ENCODE results near the gene DSCAM. TPM values are rescaled to one million over a fixed set of nuclear protein-coding genes. Genes with fewer than 3 reads are reported as not detected.

Gene DSCAM
- polyA plus RNA-seq, 3 donors: not detected

- WGBS (ENCODE audit: insufficient coverage): 87% methylated on average over 5 of the region's 11 CpGs
- Histone ChIP-seq H3K4me3 (replicated peaks in 1 of 3; ENCODE audit: low read depth in 2 of 3, low read length in 3 of 3) (no peak overlapping the region), H3K9ac (ENCODE audit: insufficient read depth, low read length, poor library complexity, severe bottlenecking) (no peak overlapping the region), H3K4me1 (ENCODE audit: control insufficient read depth in 1 of 2, insufficient read depth in 2 of 2, low read length in 2 of 2) (no peaks in the 10 kb centered on the region), H4K20me1 (ENCODE audit: insufficient read depth, low read length) (no peaks in the 10 kb centered on the region), H2AFZ (ENCODE audit: insufficient read depth, low read depth, low read length, poor library complexity, severe bottlenecking) (no peak overlapping the region), H3K79me2 (ENCODE audit: insufficient read depth, low read length) (no peaks in the 10 kb centered on the region), H3K4me2 (replicated peaks; ENCODE audit: extremely low read depth, low read length, poor library complexity, severe bottlenecking) (no peak overlapping the region), H3K27me3 (ENCODE audit: control insufficient read depth in 2 of 2, insufficient read depth in 2 of 2, low read length in 2 of 2) (no peaks in the 10 kb centered on the region), H3K27ac (ENCODE audit: low read depth in 1 of 2, low read length in 2 of 2) (no peak overlapping the region), H3K36me3 (replicated peaks in 1 of 2; ENCODE audit: control insufficient read depth in 1 of 2, insufficient read depth in 2 of 2, low read length in 2 of 2) (no peaks in the 10 kb centered on the region), H3K9me3 (replicated peaks in 1 of 2; ENCODE audit: control insufficient read depth in 1 of 2, insufficient read depth in 1 of 2, low read length in 2 of 2) (no peaks in the 10 kb centered on the region)
- no peak overlapping the region for H3K4me3 Mint-ChIP-seq
- peaks cover 2% of the 10 kb centered on the region for H3K4me1 Mint-ChIP-seq
- DNase-seq: no peak
- H3K36me3 Mint-ChIP-seq: no peaks in the 10 kb centered on the region
- peaks cover 0 to 3% (median 3%) of the 10 kb centered on the region in 3 donors for H3K27me3 Mint-ChIP-seq (ENCODE audit: low read depth in 3 of 3)
- no peak overlapping the region for H3K27ac Mint-ChIP-seq
- TF ChIP-seq CTCF (IDR thresholded peaks at IDR 0.05): no peak
- peaks cover 0 to 6% (median 4%) of the 10 kb centered on the region in 7 donors for H3K9me3 Mint-ChIP-seq
- intact Hi-C loops (cut with micrococcal nuclease): no loop called here
Observed at GRCh38 chr21:40053007-40053406, 794.0 kb downstream of the DSCAM start.

- no peak for DNase-seq
- no peak for TF ChIP-seq CTCF (IDR thresholded peaks at IDR 0.05)
- no peak overlapping the region for H3K9ac ChIP-seq (ENCODE audit: insufficient read depth, low read length, poor library complexity, severe bottlenecking)
- Mint-ChIP-seq H3K4me3 (no peak overlapping the region), H3K4me1 (peaks cover 2% of the 10 kb centered on the region), H3K27me3 (ENCODE audit: low read depth in 3 of 3) (peaks cover 0 to 3% (median 3%) of the 10 kb centered on the region in 3 donors), H3K36me3 (no peaks in the 10 kb centered on the region), H3K9me3 (peaks cover 0 to 4% (median 4%) of the 10 kb centered on the region in 7 donors), H3K27ac (no peak overlapping the region)
- no peak overlapping the region for H3K27ac ChIP-seq (ENCODE audit: low read depth in 1 of 2, low read length in 2 of 2)
- H3K4me3 ChIP-seq (replicated peaks in 1 of 3; ENCODE audit: low read depth in 2 of 3, low read length in 3 of 3): no peak overlapping the region
- no peaks in the 10 kb centered on the region for H3K9me3 ChIP-seq (replicated peaks in 1 of 2; ENCODE audit: control insufficient read depth in 1 of 2, insufficient read depth in 1 of 2, low read length in 2 of 2)
- no peak overlapping the region for H2AFZ ChIP-seq (ENCODE audit: insufficient read depth, low read depth, low read length, poor library complexity, severe bottlenecking)
- no peaks in the 10 kb centered on the region for H3K79me2 ChIP-seq (ENCODE audit: insufficient read depth, low read length)
- intact Hi-C loops (cut with micrococcal nuclease): no loop called here
- H4K20me1 ChIP-seq (ENCODE audit: insufficient read depth, low read length): no peaks in the 10 kb centered on the region
- 100% methylated on average over 1 of the region's 2 CpGs for WGBS (ENCODE audit: insufficient coverage)
- H3K27me3 ChIP-seq (ENCODE audit: control insufficient read depth in 2 of 2, insufficient read depth in 2 of 2, low read length in 2 of 2): no peaks in the 10 kb centered on the region
- no peak overlapping the region for H3K4me2 ChIP-seq (replicated peaks; ENCODE audit: extremely low read depth, low read length, poor library complexity, severe bottlenecking)
- H3K36me3 ChIP-seq (replicated peaks in 1 of 2; ENCODE audit: control insufficient read depth in 1 of 2, insufficient read depth in 2 of 2, low read length in 2 of 2): no peaks in the 10 kb centered on the region
- H3K4me1 ChIP-seq (ENCODE audit: control insufficient read depth in 1 of 2, insufficient read depth in 2 of 2, low read length in 2 of 2): no peaks in the 10 kb centered on the region
Observed at GRCh38 chr21:40052276-40052675, 794.7 kb downstream of the DSCAM start.
